ENCODE data around the gene SPEN. TPM values are rescaled to one million over a fixed set of nuclear protein-coding genes. Genes with fewer than 3 reads are reported as not detected.

Gene SPEN
- total and polyA plus RNA-seq, 2 of the 13 experiments (the other 11 are each of a cell fraction or from before 2014, with no cell fraction given): 4.8 to 14.0 TPM

GRCh38 chr1:15962176-15962575 lies 114.7 kb downstream of the SPEN start:
- Histone ChIP-seq H2AFZ (ENCODE audit: low read length) (no peak overlapping the region), H3K9me3 (ENCODE audit: low read length) (no peaks in the 10 kb centered on the region), H3K4me2 (ENCODE audit: low read depth, low read length) (no peak overlapping the region), H3K36me3 (replicated peaks in 1 of 2; ENCODE audit: control insufficient read depth in 1 of 2, insufficient read depth in 2 of 2, low read length in 2 of 2) (peaks cover 2 to 15% of the 10 kb centered on the region in 2 experiments; a peak in 3 of 5 replicates), H3K79me2 (ENCODE audit: insufficient read depth, low read length) (peaks cover 11% of the 10 kb centered on the region), H3K9ac (ENCODE audit: insufficient read depth, low read depth, low read length) (no peak overlapping the region), H3K4me1 (ENCODE audit: insufficient read depth, low read length) (peaks cover 12% of the 10 kb centered on the region; the same call in 1 of the 2 replicates), H4K20me1 (ENCODE audit: insufficient read depth, low read length) (peaks cover 5% of the 10 kb centered on the region), H3K27me3 (ENCODE audit: control insufficient read depth in 1 of 2, insufficient read depth in 2 of 2, low read length in 2 of 2) (no peaks in the 10 kb centered on the region), H3K4me3 (replicated peaks in 1 of 3; ENCODE audit: insufficient read depth in 1 of 3, low read depth in 2 of 3, low read length in 3 of 3) (no peak overlapping the region), H3K27ac (ENCODE audit: extremely low read length, insufficient read depth, low read length) (no peak overlapping the region)
- no peak for FAIRE-seq
- no peak for DNase-seq (ENCODE audit: low spot score)
- no TSS peak for BruUV-seq (replicated peaks)
- intact Hi-C loops (cut with micrococcal nuclease; ENCODE audit: unreplicated experiment): no loop called here
- TF ChIP-seq ZNF576 (CRISPR knock-in tag; IDR thresholded peaks at IDR 0.05): no peak
- no peak for TF ChIP-seq ZNF777 (CRISPR knock-in tag; IDR thresholded peaks at IDR 0.05)
- TF ChIP-seq ZFP82 (CRISPR knock-in tag; IDR thresholded peaks at IDR 0.05; ENCODE audit: borderline replicate concordance): no peak
- no peak for TF ChIP-seq ZFP36L2 (CRISPR knock-in tag; IDR thresholded peaks at IDR 0.05)
- TF ChIP-seq SYNCRIP (IDR thresholded peaks at IDR 0.05; ENCODE audit: insufficient read depth, low read depth, low read length): no peak
- no peak for TF ChIP-seq FOXO4 (CRISPR knock-in tag; conservative IDR thresholded peaks at IDR 0.05)
- TF ChIP-seq ZNF367 (CRISPR knock-in tag; IDR thresholded peaks at IDR 0.05; ENCODE audit: borderline replicate concordance): no peak
- no peak for TF ChIP-seq ZNF792 (CRISPR knock-in tag; IDR thresholded peaks at IDR 0.05)
- no peak for TF ChIP-seq TFDP1 (CRISPR knock-in tag; IDR thresholded peaks at IDR 0.05; ENCODE audit: borderline replicate concordance)
- no peak for TF ChIP-seq ZNF772 (CRISPR knock-in tag; IDR thresholded peaks at IDR 0.05)
- TF ChIP-seq ZNF136 (CRISPR knock-in tag; IDR thresholded peaks at IDR 0.05; ENCODE audit: low read depth): no peak
- no peak for TF ChIP-seq ZSCAN30 (CRISPR knock-in tag; IDR thresholded peaks at IDR 0.05)
- no peak for TF ChIP-seq NFYB (CRISPR knock-in tag; IDR thresholded peaks at IDR 0.05)
- no peak for TF ChIP-seq ATF7-NPFF (CRISPR knock-in tag; IDR thresholded peaks at IDR 0.05; ENCODE audit: low read depth)
- no peak for TF ChIP-seq JUND (CRISPR knock-in tag; IDR thresholded peaks at IDR 0.05)
- no peak for TF ChIP-seq ZNF569 (CRISPR knock-in tag; IDR thresholded peaks at IDR 0.05; ENCODE audit: borderline replicate concordance)
- no peak for TF ChIP-seq KLF9 (CRISPR knock-in tag; IDR thresholded peaks at IDR 0.05; ENCODE audit: low read depth)
- ATAC-seq: no peak
- CTCF ChIA-PET (ENCODE audit: low intra/inter-chr PET ratio, low total read pairs): no interaction called here
- POLR2A ChIA-PET: no interaction called here
- in situ Hi-C loops (cut with HindIII; ENCODE audit: extremely low pct_ligation_motif_present, low pct_unique_long_range_greater_than_20kb): no loop called here
- WGBS (ENCODE audit: low lambda C conversion rate): 90% methylated on average over 4 of the region's 6 CpGs
